ENCODE data around the gene MICU2. TPM values are rescaled to one million over a fixed set of nuclear protein-coding genes. Genes with fewer than 3 reads are reported as not detected.
"Not testable (repeated sequence)": the region's sequence is repeated elsewhere in the genome, so short reads cannot be mapped to it uniquely, and the experiment has no call there.

The MICU2 gene
- total RNA-seq, 2 donors from 2014 or later, result 52.3 to 55.2 TPM

DNA sequence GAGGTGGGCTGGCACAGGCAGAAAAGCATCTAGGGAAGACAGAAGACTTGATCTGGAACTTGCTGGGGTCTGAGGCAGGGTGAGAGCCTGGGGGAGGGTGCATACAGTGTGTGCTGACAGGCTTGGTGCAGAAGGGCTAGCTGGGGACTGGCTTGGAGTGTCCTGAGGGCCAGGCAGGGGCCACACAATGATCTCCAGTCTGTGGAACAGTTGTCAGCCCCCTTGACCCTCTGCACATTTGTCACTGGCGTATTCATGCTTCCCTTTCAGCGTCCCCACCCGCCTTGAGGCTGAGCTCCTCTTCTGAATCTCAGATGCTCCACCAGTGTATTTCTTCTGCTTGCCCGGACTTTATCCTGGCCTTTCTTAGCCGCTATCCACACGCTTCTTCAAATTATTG is 2.8 kb upstream of the MICU2 start:
- ATAC-seq, result no peak
- intact Hi-C loops (cut with DNase I, micrococcal nuclease), result no loop called here
- DNase-seq, result no peak

DNA sequence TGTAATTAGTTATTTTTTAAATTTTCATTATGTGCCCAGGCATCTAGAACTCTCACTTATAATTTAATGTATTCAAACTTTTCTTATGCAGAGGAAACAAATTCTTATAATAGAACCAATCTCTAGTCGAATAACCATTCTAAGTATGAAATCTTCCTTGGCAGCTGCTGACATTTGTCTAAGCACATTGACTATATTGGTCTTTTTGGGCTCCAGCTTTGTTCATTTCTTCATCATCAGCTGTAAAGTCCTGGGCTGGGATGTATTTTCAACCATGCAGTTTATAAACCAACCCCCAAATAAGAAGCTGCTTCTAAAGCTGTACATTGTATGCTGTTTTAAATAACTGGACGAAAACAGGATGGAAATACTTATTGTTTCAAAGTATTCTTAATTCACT is 2.3 kb upstream of the MICU2 start:
- DNase-seq (no peak), ATAC-seq (no peak)
- intact Hi-C loops (cut with DNase I, micrococcal nuclease), result no loop called here

DNA sequence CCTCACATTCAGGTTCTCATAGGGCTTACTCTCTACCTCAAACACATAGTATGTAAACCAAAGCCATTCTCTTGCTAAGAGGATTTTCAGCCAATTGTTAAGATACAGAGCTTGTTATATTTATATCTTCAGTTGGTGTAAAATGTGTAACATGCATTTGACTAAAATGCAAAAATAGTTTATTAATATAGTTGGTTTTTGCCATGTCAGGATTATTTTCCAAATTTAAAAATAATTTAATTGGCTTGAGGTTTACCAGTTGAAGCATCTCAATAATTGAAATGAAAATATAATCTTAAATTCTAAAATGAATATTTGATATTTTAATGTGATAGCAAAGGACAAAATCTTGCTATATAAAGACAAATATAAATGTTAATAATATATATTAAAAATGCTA is 7.2 kb downstream of the MICU2 start:
- ATAC-seq, result no peak
- intact Hi-C loops (cut with DNase I, micrococcal nuclease), result no loop called here

DNA sequence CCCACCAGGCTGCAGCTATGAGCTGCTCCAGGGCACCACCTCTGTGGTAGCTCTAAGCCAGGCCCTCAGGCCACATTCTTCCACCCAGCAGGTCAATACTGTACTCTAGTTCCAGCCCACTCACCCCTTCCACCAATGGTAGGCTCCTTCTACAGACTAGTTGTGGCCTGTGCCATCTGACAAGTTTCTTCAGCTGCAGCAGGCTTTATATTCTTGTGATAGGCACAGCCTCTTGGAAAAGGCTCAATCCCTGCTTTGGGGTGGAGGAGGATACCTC is 8.5 kb downstream of the MICU2 start:
- intact Hi-C loops (cut with DNase I, micrococcal nuclease), result no loop called here
- no peak for DNase-seq
- peak; percentile 18 for ATAC-seq

More for the DNA sequence above, 7.2 kb downstream of the MICU2 start:
- no peak for DNase-seq

DNA sequence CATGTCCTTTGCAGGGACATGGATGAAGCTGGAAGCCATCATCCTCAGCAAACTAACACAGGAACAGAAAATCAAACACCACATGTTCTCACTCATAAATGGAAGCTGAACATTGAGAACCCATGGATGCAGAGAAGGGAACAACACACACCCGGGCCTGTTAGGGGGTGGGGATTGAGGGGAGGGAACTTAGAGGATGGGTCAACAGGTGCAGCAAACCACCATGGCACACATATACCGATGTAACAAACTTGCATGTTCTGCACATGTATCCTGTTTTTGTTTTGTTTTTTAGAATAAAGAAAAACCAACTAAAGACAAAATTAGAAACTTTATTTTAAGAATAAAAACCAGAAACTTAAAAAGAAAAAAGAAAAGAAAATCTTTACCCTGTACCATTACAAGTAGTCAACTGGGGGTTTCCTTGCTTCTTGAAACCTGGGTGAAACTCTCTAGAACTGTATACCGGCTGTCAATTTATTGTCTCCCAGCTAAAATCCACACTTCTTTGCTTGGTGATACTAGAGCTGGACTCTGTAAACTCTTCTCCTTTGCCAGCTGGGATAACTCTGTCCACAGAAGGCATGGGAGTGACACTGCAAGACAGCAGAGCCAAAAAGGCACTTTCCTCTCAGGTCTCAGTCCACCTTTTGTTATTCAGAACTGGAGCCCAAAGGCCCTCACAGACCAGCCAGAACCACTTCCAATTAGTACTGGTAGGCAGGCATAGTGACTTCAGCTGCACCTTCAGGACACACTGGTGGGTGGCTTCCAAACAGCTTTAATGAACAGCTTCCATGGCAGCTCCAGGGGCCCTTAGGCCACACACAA is 9.0 kb downstream of the MICU2 start:
- DNase-seq (no peak), ATAC-seq (no peak)
- intact Hi-C loops (cut with DNase I, micrococcal nuclease), result no loop called here

DNA sequence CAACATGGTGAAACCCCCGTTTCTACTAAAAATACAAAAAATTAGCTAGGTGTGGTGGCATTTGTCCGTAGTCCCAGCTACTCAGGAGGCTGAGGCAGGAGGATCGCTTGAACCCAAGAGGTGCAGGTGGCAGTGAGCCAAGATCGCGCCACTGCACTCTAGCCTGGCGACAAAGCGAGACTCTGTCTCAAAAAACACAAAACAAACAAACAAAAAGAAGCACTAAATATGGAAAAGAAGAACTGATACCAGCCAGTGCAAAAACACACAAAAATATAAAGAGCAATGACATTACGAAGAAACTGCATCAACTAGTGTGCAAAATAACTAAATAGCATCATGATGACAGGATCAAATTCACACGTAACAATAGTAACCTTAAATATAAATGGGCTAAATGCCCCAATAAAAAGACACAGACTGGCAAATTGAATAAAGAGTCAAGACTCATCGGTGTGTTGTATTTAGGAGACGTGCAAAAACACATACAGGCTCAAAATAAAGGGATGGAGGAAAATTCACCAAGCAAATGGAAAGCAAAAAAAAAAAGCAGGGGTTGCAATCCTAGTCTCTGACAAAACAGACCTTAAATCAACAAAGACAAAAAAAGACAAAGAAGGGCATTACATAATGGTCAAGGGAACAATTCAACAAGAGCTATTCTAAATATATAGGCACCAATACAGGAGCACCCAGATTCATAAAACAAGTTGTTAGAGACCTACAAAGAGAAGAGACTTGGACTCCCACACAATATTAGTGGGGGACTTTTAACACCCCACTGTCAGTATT is 13.1 kb downstream of the MICU2 start:
- ATAC-seq; DNase-seq; intact Hi-C loops (cut with DNase I, micrococcal nuclease): not testable (repeated sequence)

DNA sequence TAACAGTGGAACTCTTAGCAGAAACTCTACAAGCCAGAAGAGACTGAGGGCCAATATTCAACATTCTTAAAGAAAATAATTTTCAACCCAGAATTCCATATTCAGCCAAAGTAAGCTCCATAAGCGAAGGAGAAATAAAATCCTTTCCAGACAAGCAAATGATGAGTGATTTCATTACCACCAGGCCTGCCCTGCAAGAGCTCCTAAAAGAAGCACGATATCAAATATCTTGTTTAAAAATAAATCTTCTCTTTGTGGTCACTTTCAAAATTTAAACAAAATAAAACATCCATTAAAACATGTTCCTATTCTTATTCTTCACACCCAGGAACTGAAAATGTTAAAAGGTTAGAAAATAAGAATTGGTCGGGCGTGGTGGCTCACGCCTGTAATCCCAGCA is 13.7 kb downstream of the MICU2 start:
- DNase-seq, result no peak
- no peak for ATAC-seq
- intact Hi-C loops (cut with DNase I, micrococcal nuclease), result no loop called here

DNA sequence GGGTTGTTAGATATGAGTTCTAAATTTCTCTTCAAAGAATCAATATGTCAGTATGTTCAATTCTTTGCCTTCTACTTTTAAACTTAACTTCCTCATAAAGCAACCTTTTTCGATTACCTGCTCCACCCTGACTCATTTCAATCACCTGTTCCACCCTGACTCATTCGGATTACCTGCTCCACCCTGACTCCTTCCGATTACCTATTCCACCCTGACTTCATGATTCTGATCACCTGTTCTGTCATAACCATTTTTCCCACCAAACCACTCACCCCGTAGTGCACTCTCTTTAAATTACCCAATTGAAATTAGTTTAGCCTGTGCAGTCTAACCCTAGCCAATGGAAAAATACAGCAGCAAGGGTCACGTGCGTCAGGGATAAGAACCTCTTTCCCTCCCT is 14.5 kb downstream of the MICU2 start:
- intact Hi-C loops (cut with DNase I, micrococcal nuclease); DNase-seq: not testable (repeated sequence)
- peak; percentile 77 for ATAC-seq

DNA sequence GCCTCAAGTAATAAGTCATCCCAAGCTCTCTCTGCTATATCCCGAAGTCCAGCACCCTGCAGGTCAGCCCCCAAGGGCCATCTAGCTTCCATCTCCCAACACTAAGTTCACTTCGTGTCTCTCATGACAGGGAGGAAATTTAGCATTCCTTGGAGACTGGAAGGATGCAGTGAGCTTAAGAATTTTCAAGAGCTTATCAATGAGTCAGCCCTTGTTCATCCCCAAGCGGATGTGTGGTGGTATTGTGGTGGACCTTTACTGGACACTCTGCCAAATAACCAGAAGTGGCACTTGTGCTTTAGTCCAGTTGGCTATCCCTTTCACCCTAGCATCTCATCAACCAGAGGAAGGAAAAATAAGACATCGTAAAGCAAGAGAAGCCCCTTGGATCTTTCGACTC is 15.6 kb downstream of the MICU2 start:
- ATAC-seq; intact Hi-C loops (cut with DNase I, micrococcal nuclease): not testable (repeated sequence)

DNA sequence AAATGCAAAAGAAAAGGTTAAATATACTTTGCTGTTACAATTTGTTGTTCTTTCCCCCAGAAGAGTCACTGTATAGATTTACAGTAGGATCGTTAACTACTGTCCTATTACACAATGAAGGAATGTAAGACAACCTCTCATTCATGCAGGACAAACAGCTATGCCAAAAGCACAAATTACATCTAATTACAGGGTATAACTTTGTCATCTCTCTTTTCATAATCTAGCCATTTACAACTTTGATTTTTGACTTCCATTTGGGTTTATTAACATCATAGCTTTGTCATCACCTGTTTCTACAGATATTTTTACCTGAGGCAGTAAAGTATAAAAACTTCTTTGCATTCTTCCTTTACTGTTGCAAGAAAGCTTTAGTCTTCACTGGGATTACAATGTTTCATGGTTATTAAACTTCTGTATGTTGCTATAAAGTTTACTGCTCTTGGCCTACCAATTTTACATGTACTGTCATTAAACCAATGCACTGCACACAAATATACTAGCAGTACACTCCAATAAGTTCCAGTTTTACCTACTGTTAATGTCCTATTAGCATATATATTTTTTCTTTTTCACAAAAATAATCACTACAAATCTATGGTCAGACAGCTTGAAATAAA is 18.9 kb downstream of the MICU2 start:
- DNase-seq (no peak), ATAC-seq (peak; percentile 50)
- intact Hi-C loops (cut with DNase I, micrococcal nuclease), result no loop called here

More for the DNA sequence above, 15.6 kb downstream of the MICU2 start:
- not testable (repeated sequence) for DNase-seq

DNA sequence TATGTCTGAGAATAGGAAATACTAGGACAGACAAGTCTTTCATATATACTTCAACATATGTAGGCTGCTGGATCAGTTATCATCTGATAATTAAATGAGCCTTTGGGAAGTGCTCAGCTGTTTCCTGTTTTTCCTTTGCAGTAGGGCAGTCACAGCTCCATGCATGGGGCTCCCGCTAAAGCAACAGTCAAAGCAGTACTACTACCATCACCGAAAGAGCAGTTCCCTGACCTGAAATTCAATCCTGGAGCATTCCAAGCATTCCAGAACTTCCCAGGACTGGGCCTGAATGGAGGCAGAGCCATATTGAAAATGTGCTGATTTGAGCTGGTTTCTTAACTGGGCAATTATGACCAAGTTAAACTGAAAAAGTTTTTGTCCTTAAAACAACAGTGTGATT is 20.5 kb downstream of the MICU2 start:
- ATAC-seq, result no peak
- DNase-seq, result no peak
- intact Hi-C loops (cut with DNase I, micrococcal nuclease), result no loop called here

DNA sequence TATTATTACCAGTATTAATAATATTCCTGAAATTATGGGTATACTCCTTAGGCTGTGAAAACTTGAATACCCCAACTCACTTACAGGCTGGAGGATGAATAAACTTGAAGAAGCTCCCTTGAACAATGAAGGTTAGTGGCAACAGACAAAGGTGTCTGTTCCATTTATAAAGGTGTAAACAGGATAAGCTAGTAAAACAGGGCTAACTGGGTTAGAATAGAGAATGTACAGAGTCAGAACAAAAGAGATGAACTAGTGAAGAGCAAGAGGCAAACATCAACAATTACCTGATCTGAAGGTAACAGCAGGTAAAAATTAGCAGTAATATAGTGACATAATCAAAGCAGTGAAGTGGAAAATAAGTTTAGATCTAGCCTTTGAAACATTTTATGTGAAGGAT is 23.2 kb downstream of the MICU2 start:
- no peak for ATAC-seq
- intact Hi-C loops (cut with DNase I, micrococcal nuclease), result no loop called here
- no peak for DNase-seq

DNA sequence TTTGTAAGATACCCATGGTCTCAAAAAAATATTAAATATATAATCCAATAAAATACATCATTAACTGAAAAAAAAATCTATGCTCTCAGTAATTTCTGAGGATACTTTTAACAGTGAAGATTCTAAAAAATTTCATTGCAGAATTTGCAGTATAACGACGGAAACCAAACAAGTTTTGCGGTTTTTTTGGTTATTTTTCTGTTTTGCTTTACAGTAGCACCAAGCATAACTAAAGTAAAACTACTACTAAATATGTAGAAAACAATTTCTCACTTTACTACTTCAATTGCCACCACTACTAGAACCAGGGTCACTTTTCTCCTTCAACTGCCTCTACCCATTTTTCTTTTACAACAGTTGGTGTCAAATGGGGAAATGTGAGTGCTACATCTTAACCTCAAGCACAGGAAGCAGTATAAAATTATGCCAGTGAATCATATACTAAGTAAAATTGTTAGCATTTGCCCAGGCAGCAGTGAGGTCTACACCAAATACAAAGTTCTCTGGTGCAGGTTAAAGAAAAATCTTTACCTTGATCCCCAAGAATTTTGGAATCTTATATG is 24.1 kb downstream of the MICU2 start:
- no peak for DNase-seq
- ATAC-seq, result peak; percentile 44
- intact Hi-C loops (cut with DNase I, micrococcal nuclease), result no loop called here

DNA sequence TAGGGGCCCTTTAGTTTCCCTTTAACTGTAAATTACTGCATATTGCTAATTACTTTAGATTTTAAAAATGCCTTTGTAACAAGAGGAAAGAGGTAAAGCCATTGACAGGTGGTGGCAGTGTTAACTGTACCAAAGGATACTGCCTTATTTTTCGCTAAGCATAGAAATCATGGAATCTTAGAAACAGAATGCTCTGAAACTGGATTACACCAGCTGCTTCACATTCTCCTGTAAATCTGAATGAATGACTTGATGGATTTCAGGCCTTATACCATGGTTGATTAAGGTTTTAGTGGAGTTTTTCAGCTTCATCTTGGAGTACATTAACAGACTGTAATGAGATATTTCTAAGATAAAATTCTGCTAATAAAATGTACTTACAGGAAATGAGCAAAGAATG is 25.2 kb downstream of the MICU2 start:
- DNase-seq (no peak), ATAC-seq (no peak)
- intact Hi-C loops (cut with DNase I, micrococcal nuclease), result no loop called here

DNA sequence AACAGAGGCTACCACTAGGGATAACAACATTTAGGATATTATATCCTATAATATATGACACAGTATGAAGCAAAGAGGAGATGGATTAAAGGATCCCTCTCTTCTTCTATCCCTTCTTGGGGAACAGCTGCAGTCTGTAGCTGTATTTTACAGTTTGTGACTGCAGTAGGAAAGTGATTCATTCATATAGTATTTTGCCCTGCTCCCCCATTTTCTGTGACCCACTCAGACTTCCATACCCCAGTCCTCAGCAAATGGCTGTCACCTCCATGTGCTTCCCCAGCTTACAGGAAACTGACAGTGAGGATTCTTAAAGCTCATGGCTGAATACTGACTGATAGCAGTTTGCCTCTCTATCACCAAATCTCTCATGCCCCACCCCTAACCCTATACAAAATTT is 27.5 kb downstream of the MICU2 start:
- intact Hi-C loops (cut with DNase I, micrococcal nuclease), result no loop called here
- no peak for DNase-seq
- ATAC-seq, result no peak

DNA sequence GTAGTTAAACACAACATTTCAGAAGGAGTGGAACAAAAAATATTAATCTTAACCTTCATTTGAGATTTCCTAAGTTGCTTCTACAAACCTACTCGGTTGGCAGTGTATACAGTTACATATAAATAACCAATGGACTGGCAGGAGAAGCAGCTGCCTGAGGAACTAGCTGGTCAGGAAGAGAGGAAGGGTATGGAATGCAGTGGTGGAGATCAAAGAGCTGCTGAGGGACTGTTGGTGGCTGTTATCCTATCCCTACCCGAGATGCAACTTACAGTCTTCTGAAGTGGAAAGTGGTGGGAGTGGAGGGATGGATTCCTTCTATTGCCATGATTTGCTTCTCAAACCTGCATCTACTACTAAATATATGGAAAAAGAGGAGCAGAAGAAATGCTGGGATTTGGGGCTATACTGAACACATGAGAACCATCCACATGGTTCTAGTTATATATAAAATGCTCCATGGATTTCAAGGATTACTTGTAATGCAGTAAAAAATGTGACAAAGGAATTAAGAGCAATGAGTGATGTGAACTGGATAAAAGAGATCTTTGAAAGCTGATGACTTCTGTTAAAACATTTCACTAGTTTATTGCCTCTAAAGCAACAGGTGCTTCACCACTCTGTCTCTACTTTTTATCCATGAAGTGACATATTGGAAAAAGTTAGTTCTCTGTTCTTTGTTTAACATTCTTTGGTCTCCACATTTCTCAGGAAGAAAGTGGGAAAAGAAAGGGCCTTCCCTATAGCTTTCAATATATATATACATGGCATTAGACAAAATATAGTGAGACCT is 29.9 kb downstream of the MICU2 start:
- intact Hi-C loops (cut with DNase I, micrococcal nuclease), result no loop called here
- DNase-seq (no peak), ATAC-seq (no peak)

DNA sequence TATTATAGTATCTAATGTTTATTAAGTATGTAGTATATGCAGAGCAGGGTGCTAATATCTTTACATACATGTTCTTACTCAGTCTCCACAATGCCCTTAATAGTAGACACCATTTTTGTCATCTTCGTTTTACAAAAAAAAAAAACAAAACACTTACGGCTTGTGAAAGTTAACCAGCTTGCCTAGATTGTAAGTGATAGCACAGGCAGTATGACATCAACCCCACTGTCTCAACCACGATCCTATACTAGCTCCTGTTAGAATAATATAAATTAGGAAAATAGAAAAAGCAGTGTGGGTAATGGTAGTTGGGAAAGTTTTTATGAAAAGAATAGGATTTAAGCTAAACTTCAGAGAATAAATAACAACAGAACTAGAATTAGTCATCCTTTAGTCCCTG is 34.3 kb downstream of the MICU2 start:
- intact Hi-C loops (cut with DNase I, micrococcal nuclease), result no loop called here

DNA sequence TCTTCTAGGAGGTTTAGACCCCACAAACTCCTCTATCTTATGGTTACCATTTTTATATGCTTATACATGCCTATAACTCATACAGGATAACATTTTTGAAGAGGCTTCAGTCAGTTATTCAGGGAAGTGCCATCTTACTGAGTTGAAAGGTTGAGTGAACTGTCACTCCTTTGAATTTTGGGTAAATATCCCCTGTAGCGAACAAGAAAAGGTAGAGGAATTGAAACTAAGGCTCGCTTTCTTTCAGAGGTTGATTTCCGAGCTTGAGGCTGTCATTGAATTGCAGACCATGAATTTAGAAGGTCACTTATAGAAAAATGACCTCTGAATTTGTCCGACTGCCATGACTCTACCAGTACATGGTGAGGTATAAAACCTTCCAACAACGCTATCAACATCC is 35.1 kb downstream of the MICU2 start:
- DNase-seq (no peak), ATAC-seq (no peak)
- intact Hi-C loops (cut with DNase I, micrococcal nuclease), result no loop called here

More for the DNA sequence above, 34.3 kb downstream of the MICU2 start:
- DNase-seq, result no peak
- ATAC-seq, result no peak

DNA sequence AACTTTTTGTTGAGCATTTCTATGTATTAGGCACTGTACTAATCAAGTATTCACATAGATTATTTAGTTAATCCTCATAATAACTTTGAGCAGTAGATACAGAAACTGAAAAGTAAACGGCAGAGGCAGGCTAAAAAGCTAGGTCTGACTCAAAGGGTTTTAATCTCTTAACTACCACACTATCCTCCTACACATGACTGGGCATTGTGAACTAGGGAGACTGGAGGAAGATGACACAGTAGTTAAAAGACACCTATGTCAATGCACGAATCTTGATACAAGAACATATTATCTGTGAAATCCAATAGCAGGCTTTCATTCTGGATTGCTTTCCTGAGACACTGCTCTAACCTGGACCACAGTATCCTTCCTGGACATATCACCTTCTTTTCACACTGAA is 36.3 kb downstream of the MICU2 start:
- no peak for DNase-seq
- no peak for ATAC-seq
- intact Hi-C loops (cut with DNase I, micrococcal nuclease), result no loop called here

All from left colon (tissue), 2 donors.